ENCODE measurements around the gene RDH8.

- TF ChIP-seq CTCF (IDR thresholded peaks at IDR 0.05) (no peak), ZFX (IDR thresholded peaks at IDR 0.05; ENCODE audit: borderline replicate concordance) (no peak)
These were observed 8.6 kb downstream of the RDH8 start for GRCh38 chr19:10021863-10022262.

Data from 22Rv1 (cell line).